Measurements from ENCODE around the gene TSEN54. TPM values are rescaled to one million over a fixed set of nuclear protein-coding genes. Genes with fewer than 3 reads are reported as not detected.

The TSEN54 gene
- total RNA-seq, 4 donors from 2014 or later, result 15.4 to 31.2 (median 17.8) TPM

DNA sequence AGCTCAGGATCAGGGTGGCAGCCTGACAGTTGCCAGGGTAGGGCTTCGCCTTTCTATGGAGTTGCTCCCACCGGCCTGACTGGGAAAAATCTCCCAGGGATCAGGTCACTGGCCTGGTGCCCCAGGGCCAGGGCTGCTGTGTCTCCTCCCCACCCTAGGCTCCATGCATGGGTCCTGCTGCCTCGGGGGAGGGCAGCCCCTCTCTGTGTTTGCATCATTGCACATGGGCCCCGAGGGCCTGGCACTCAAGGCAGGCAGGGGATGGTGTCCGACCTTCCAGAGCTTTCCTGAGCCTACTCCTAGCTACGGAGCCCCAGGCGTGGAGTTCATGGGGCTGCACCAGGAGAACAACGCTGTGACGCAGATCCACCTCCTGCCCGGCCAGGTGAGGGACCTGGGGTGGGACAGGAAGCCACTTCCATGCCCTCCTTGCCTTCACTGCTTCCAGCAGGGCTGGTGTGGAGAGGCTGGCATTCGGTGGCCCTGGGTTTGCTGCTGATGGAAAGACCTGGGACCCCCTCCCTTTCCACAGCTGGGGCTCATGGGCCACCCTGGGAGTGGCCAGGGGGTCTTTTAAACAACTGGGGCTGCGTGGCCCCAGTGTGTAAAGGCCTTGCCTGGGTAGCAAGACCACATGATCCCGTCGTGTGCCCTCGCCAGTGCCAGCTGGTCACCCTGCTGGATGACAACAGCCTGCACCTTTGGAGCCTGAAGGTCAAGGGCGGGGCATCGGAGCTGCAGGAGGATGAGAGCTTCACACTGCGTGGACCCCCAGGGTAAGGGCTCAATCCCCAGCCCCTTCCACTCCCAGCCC lies 41.7 kb downstream of the TSEN54 start:
- no peaks in the 10 kb centered on the region for H3K27me3 ChIP-seq
- ATAC-seq, result no peak
- H3K27ac ChIP-seq, result no peak overlapping the region
- H3K36me3 ChIP-seq, result no peaks in the 10 kb centered on the region
- H3K9me3 ChIP-seq, result no peaks in the 10 kb centered on the region
- intact Hi-C loops (cut with DNase I; ENCODE audit: low total_unique reads), result no loop called here
- no peaks in the 10 kb centered on the region for H3K4me1 ChIP-seq
- H3K4me3 ChIP-seq, result no peak overlapping the region
- TF ChIP-seq, protein P1, sequence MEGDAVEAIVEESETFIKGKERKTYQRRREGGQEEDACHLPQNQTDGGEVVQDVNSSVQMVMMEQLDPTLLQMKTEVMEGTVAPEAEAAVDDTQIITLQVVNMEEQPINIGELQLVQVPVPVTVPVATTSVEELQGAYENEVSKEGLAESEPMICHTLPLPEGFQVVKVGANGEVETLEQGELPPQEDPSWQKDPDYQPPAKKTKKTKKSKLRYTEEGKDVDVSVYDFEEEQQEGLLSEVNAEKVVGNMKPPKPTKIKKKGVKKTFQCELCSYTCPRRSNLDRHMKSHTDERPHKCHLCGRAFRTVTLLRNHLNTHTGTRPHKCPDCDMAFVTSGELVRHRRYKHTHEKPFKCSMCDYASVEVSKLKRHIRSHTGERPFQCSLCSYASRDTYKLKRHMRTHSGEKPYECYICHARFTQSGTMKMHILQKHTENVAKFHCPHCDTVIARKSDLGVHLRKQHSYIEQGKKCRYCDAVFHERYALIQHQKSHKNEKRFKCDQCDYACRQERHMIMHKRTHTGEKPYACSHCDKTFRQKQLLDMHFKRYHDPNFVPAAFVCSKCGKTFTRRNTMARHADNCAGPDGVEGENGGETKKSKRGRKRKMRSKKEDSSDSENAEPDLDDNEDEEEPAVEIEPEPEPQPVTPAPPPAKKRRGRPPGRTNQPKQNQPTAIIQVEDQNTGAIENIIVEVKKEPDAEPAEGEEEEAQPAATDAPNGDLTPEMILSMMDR (IDR thresholded peaks at IDR 0.05 in 4 of 5, conservative IDR thresholded peaks at IDR 0.05 in 1 of 5), result no peak
- TF ChIP-seq POLR2A (IDR thresholded peaks at IDR 0.05), result no peak
- DNase-seq, result no peak
- in situ Hi-C loops (cut with MboI; ENCODE audit: low sequenced_read_pairs in 4 of 4), result no loop called here

DNA sequence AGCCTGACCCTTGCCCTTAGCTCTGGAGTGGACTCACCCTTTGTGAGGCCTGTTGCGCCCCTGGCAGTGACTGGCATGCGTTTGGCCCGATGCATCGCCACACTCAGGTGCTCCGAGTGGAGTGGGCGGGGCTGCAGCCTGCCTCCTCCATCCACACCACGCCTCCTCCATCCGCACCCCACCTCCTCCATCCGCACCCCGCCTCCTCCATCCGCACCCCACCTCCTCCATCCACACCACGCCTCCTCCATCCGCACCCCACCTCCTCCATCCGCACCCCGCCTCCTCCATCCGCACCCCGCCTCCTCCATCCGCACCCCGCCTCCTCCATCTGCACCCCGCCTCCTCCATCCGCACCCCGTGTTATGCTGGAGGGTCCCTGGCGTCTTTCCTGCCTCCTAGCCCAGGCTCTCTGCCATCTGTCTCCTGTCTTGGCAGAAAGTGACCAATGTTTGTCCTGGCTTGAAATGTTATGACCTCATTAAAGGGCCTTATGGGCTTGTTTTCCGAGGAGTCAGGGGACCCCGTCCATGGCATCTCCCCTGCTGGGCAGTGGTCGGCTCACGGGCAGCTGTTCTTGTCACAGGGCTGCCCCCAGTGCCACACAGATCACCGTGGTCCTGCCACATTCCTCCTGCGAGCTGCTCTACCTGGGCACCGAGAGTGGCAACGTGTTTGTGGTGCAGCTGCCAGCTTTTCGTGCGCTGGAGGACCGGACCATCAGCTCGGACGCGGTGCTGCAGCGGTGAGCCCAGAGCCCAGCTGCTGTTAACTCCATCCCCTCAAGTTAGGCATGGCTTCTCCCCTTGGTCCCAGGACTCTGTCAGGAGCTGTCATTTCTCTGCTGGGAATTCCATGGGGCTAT lies 42.6 kb downstream of the TSEN54 start:
- no peaks in the 10 kb centered on the region for H3K4me1 ChIP-seq
- no peaks in the 10 kb centered on the region for H3K9me3 ChIP-seq
- H3K36me3 ChIP-seq, result no peaks in the 10 kb centered on the region
- in situ Hi-C loops (cut with MboI; ENCODE audit: low sequenced_read_pairs in 4 of 4), result no loop called here
- no peak overlapping the region for H3K27ac ChIP-seq
- ATAC-seq, result no peak
- TF ChIP-seq, protein P1 (IDR thresholded peaks at IDR 0.05 in 4 of 5, conservative IDR thresholded peaks at IDR 0.05 in 1 of 5), result no peak
- no peak for TF ChIP-seq POLR2A (IDR thresholded peaks at IDR 0.05)
- intact Hi-C loops (cut with DNase I; ENCODE audit: low total_unique reads), result no loop called here
- no peak overlapping the region for H3K4me3 ChIP-seq
- no peaks in the 10 kb centered on the region for H3K27me3 ChIP-seq
- no peak for DNase-seq

DNA sequence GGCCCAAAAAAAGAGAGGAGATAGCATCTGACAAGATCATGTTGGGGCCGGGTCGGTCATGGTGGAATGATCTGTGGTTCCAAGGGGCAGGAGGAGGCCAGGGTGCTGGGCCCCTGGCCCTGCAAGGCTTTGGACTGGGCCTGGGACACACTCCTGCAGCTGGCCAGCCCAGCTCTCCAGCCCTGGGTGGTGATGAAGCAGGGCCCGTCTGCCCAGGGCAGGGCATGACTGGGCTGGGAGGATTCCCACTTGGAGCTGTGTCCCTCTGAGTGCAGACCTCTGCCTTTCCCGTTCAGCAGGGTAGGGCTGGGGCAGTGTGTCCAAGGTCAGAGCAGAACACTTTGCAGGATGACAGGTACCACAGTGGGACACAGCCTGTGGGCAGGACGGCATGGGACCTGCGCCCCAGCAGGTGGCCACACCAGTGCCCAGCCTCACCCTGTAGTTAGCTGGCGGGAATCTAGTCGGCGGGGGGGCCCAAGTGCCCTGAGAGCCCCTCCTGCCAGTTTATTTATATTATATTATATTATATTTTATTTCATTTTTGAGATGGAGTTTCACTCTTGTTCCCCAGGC lies 43.7 kb downstream of the TSEN54 start:
- TF ChIP-seq, protein P1 (IDR thresholded peaks at IDR 0.05 in 4 of 5, conservative IDR thresholded peaks at IDR 0.05 in 1 of 5), result no peak
- TF ChIP-seq POLR2A (IDR thresholded peaks at IDR 0.05), result no peak
- no peak for DNase-seq
- no peaks in the 10 kb centered on the region for H3K9me3 ChIP-seq
- in situ Hi-C loops (cut with MboI; ENCODE audit: low sequenced_read_pairs in 4 of 4), result no loop called here
- H3K4me1 ChIP-seq, result no peaks in the 10 kb centered on the region
- H3K36me3 ChIP-seq, result no peaks in the 10 kb centered on the region
- no peaks in the 10 kb centered on the region for H3K27me3 ChIP-seq
- no peak overlapping the region for H3K27ac ChIP-seq
- ATAC-seq, result no peak
- no peak overlapping the region for H3K4me3 ChIP-seq
- intact Hi-C loops (cut with DNase I; ENCODE audit: low total_unique reads), result no loop called here

DNA sequence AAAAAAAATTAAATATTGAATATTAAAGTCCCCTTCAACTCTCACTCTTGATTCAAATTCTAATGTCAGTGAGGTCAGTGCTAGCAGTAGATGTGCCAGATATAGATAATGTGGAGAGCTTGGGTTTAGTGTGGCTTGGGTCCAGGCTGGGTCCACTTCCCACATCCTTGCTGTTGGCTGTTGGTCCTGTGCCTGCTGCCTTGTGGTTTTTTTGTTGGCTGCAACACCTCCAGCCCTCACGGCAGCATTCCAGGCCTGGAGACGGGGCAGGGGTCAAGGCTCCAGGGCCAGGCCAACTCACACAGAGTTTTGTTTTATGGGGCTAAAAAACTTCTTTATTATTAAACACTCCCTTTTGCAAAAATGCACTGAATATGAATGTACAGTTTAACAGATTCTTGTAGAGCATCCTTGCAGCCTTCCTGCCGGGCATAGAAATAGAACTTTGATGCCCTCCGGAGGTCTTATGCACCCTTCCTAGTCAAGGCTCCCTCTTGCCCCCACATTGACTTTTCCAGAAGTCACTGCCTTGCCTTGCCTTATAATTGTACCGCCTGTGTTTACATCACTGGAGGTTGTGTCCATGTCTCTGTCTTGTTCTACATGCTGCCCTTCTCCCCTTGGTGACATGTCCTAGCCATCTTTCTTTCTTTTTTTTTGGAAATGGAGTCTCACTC lies 45.7 kb downstream of the TSEN54 start:
- no peaks in the 10 kb centered on the region for H3K4me1 ChIP-seq
- intact Hi-C loops (cut with DNase I; ENCODE audit: low total_unique reads), result no loop called here
- ATAC-seq, result no peak
- in situ Hi-C loops (cut with MboI; ENCODE audit: low sequenced_read_pairs in 4 of 4), result no loop called here
- H3K27me3 ChIP-seq, result no peaks in the 10 kb centered on the region
- H3K36me3 ChIP-seq, result no peaks in the 10 kb centered on the region
- no peak overlapping the region for H3K27ac ChIP-seq
- no peak overlapping the region for H3K4me3 ChIP-seq
- no peak for DNase-seq
- TF ChIP-seq, protein P1 (IDR thresholded peaks at IDR 0.05 in 4 of 5, conservative IDR thresholded peaks at IDR 0.05 in 1 of 5), result no peak
- H3K9me3 ChIP-seq, result no peaks in the 10 kb centered on the region

Measured in gastrocnemius medialis (tissue), 4 donors.